ENCODE results near the gene LAMC2.
A peak's percentile ranks its signal among the peaks of the same experiment; 100 is the strongest.

LAMC2 gene

DNA sequence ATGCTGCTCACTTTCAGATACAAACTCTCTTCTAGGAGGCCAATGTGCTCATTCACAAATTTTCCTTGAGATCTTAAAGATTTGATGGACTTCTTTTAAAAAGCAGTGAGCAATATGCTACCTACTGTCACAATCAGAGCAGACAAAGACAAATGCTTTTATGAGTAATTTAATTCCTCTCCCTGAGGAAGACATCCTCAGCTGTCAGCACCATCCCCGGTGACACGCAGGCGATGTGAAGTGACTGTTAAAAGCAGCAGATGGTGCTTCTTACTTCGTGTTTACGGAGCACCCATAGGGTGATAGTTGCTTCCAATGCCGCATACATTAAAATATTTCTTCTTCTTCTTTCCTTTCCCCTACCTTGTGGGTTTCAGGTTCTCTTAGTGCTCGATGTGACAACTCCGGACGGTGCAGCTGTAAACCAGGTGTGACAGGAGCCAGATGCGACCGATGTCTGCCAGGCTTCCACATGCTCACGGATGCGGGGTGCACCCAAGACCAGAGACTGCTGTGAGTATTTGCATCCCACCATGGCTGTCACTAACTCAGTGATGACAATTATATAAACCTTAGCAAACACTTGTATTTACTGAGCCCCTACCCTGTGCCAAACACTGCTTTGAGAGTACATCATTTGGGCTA, 29.1 kb downstream of the LAMC2 start:
- no peak for DNase-seq

DNA sequence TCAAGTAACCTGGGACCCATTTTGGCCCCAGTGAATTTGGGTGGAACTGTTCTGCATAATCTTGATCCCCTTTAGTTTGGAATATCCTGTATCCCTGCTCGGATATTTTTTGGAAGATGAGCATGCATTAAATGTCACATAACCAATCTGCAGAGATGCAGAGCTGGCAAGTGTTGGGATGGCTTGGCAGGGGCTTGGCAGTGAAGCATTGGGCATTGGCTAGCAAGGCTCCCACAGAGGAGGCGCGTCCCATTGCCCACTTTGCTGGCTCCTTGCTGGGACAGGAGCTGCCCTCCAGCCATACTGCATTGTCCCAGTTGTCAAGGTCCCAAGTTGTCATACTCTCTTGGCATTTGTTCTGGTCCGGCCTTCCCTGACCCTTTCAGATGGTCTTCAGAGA, 29.9 kb downstream of the LAMC2 start:
- no peak for DNase-seq

DNA sequence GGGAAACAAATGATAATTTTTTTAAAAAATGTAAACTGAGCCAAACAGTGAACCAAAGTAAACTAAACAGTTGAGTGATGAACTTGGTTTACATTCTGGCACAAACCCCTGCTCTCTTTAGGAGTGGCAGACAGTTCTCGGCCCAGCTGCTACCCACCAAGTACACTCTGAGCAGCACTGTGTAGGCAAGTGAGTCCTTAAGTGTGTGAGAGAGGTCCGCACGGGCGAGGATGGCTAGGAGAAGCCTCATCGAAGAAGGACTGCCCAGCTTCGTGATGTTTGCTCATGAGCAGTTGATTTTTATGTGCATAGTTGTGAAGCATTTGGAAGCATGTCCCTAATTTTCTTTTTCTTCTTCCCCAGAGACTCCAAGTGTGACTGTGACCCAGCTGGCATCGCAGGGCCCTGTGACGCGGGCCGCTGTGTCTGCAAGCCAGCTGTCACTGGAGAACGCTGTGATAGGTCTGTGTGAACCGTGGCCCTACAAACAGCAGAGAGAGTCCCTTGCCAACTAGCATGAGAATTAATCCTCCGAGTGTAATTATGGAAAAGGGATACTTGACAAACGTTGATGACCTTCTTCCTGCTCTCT, 32.1 kb downstream of the LAMC2 start:
- no peak for DNase-seq

DNA sequence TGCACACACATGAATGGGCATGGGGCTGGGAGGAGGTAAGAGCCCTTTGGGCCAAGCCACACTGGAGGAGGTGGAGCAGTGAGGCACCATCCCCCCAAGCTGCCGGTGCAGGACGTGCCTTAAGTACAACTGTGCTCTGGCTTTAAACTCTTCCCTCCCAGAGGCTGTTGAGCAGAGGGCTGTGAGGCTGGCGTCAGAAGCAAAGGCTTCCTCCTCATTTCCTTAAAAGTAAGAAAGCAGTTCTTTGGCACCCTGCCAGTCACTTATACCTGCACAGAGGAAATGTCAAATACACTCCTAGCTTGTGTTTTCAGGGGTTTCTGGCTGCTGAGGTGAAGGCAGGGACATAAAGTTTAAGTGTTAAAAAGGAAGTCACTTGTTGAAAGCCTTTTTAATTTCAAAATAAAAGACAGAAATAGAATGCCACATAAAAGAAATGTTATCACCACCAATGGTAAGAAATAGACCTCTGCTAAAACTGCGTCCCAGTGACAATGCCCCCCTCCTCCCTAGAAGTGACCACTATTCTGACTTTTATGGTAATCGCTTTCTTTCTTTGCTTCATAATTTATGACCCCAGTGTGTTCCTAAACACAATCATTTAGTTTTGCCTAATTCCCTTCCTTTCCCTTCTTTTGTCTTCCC, 33.0 kb downstream of the LAMC2 start:
- DNase-seq, result peak; percentile 2

DNA sequence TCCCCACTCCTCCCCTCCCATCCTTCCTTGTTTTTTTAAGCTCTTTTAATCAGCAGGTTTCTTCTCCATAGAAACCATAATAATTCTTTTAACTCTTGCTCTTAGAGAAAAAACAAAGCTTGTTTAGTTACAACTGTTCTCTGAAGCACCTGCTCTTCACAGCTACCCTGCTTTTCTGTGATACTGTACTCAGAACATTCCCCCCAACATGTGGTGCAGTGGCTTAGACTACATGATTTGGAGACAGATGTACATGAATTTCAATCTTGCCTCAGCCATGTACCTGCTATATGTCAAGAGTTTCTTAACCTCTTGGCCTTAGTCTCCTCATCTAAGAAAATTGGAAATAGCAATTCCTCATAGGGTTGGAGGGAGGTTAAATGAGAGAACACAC, 33.5 kb downstream of the LAMC2 start:
- DNase-seq, result no peak

DNA sequence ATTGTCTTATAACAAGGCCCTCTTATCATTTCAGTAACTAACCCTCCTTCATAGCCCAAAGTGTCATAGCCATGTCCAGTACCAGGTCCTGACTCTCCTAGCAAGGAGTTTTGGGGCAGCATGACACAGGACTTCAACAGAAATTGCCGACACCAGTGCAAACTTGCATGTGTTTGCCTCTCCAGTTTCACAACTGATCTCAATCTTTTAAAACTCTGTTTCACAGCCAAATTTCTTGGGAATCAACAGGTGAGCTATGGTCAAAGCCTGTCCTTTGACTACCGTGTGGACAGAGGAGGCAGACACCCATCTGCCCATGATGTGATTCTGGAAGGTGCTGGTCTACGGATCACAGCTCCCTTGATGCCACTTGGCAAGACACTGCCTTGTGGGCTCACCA, 36.8 kb downstream of the LAMC2 start:
- no peak for DNase-seq

DNA sequence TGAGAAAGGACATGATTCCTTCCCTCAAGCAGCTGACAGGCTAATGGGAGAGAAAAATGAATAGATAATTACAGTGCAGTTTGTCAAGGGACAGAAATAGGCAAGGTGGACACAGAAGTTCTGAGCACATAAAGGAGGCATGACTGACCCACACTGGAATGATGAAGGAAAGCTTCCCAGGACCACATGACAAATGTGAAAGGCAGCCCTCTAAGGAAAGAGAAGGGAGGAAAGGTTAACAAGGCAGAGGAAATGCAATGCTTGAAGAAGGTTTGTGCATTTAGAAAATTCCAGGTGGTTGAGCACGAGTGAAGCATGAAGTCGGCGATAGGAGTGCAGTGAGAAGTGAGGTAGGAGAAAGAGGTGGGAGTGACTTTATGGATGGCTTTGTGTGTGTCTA, 37.4 kb downstream of the LAMC2 start:
- DNase-seq, result no peak

DNA sequence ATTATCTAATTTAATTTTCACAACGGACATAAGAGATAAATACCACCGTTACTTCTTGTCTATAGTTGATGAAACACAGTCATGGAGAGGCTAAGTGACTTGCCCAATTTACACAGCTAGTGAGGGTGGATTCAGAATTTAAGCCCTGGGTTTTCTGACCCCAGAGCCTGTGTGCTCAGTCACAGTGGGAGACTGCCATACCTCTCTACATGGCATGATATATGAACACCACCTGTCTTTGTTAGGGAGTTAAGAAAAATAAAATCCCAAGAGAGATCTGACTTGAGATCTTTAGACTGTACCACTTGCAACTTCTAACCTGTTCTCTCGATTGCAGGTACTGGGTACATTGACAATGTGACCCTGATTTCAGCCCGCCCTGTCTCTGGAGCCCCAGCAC, 40.3 kb downstream of the LAMC2 start:
- DNase-seq, result no peak

DNA sequence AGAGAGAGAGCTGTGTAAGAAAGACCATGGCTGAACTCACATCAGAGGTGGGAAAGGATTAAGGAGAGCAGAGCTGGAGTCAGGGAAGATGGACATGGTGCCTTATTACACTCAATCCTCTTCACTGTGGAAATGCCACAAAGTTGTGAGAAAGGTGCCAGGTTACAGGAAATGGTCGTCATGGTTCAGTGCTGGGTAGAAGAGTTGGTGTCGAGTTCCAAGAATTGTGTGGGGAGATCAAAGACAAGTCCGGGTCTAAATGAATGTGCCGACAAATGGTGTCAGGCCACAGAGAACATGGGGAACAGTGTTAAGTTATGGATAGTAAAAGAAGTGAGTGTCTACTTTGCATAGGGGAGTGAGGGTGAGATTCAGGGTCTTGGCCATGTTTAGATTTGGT, 40.9 kb downstream of the LAMC2 start:
- DNase-seq, result no peak

DNA sequence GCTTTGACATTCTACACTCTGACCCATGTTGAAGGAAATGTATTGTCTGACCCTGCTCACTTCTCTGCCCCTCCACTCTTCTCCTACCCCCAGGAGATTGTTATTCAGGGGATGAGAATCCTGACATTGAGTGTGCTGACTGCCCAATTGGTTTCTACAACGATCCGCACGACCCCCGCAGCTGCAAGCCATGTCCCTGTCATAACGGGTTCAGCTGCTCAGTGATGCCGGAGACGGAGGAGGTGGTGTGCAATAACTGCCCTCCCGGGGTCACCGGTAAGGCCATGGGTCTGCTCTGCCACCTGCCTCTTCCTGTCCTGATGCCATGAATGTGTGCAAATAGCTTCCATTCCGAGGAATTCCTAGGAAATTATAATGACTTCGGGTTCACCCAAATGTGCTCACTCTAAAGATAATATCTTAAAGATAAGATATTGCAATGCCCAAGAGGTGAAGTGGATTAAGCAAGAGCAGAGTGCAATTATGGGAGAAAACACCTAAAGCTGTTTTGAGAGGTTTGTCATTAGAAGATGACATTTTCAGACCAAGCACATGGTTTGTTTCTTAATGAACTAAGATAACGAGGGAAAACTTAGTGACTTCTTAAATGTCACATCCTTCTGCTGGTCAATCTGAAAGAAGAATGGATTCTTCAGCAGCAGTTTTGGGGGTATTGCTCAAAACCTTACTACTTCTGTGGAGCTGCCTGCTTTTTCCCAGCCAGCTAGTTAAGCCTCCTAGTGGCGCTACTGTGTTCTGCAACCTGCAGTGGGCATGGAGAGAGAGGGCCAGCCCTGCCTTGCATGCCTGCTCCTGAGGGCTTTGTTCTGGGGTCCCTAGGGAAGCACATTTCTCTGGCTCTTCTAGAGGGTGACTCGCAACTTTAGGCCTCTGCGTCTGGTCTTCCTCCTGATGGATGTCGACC, 41.6 kb downstream of the LAMC2 start:
- peak; percentile 7 for DNase-seq

DNA sequence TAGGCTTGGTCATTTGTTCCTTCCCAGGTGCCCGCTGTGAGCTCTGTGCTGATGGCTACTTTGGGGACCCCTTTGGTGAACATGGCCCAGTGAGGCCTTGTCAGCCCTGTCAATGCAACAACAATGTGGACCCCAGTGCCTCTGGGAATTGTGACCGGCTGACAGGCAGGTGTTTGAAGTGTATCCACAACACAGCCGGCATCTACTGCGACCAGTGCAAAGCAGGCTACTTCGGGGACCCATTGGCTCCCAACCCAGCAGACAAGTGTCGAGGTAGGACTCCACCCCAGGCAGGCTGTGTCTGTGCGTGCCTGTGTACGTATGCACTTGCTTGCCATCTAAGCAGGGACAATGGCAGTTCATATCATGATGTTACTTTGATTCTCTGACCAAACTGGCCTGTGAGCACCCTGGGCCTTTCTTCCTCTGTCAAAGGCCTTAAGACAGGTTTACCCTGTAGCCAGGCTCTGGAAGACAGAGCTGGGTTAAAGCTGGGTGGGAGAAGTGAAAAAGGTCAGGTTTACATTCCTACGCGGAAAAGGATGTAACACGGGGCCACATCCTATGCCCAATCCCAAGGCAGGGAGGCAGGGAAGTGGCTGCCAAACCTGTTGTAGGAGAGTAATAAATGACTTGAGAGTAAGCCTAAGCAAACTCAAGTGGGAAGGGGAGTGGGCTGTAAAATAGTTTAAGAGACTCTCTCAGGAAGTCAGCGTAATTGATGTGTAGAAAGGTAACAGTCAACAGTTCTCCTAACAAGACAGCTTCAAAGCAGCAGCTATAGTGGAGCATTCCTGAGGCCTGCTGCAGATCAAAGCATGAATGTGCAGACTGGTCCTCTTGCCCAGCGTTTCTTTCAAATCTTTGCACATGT, 42.5 kb downstream of the LAMC2 start:
- no peak for DNase-seq

DNA sequence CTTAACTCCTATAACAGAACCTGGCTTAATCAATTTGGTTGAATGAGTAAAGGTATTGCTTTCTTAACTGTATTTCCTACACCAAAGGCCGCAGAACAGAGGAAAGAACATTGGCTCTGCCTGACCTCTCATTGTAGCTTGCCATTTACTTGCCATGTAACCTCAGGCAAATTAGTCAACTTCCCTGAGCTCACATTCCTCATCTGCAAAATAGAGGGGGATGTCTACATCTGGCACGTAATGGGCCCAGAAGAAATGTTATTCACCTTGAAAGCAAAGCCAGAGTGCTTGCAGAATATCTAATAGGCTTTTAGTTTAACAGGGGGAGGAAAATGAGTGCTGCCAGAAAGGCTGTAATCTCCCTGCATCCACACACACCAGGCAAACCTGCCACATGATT, 44.3 kb downstream of the LAMC2 start:
- no peak for DNase-seq

DNA sequence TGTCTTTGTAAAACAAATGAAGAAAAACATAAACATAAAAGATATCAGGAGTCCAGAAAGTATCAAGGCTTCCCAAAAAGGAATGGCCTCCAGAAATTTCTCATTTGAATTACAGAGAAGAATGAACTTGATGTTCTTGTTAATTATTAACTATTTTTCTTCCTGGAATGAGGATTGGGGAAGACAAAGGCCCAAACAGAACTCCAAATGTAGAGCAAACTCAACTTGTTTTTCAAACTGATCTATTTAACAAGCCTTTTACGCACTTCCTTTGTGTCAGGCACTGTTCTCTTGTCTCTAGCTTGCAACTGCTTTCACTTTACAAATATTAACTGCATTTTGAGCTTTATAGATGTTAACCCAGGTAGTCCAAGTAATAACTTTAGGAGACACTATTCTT, 45.5 kb downstream of the LAMC2 start:
- DNase-seq, result no peak

DNA sequence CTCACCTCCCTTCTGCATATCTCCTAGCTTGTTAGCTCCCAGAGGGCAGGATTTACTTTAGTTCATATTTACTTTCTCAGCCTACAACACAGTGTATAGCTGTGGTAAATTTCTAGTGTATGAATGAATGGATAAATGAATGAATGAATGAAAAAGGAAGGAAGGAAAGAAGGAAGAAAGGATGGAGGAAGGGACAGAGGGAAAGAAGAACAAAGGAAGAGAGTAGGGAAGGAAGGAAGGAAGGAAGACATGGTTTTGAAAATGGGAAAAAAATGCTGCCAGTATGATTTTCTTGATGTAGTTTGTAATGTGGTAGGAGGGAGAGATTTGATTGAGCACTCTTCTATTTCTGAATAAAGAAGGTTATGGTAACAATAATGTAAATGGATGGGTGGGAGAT, 47.0 kb downstream of the LAMC2 start:
- DNase-seq, result no peak

DNA sequence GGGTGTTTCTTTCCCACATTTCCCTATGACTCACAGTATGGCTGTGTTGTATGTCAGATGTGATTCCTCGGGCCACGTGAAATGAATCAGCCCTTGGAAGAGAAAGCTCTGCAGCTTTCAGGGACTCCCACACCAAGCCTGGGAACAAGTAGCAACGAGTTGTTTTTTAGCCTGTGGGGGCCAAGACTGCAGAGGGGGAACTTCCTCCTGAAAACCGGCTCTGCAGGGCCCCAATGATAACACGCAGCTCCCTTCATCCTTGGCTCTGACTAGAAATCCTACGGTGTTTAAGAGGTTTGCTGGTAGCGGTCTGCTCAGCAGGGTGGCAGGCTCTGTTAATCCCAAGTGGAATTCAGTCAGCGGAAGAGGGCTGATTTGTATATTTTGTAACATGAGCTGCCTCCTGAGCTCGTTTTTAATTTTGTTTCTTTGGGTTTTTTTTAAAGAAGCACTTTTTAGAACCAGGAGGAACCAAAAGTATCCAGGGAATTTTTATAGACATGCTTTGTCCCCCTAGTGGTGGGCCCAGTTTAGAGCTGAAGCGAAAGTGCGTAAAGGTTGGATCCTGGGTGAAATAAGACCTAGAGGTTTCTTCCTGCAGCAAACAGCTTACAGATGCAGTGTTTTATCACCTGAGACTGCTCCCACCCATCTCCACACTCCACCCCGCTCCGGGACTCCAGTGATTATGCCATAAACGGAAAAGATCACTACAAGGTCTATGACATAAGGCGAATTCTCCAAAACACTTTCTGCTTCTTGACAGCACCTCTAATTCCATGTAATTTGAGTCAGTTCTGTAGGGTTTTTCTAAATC, 48.8 kb downstream of the LAMC2 start:
- no peak for DNase-seq

DNA sequence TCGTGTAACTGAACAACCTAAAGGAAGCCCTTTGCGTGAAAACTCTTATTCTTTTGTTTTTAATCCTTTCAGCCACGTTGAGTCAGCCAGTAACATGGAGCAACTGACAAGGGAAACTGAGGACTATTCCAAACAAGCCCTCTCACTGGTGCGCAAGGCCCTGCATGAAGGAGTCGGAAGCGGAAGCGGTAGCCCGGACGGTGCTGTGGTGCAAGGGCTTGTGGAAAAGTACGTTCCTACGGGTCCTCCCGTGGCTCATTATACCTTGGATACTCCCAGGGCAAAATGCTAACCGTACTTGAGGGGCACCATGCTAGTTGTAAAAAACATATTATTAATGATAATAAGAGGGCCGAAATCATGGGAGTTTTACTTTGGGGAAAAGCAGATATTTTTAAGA, 49.4 kb downstream of the LAMC2 start:
- DNase-seq, result no peak

DNA sequence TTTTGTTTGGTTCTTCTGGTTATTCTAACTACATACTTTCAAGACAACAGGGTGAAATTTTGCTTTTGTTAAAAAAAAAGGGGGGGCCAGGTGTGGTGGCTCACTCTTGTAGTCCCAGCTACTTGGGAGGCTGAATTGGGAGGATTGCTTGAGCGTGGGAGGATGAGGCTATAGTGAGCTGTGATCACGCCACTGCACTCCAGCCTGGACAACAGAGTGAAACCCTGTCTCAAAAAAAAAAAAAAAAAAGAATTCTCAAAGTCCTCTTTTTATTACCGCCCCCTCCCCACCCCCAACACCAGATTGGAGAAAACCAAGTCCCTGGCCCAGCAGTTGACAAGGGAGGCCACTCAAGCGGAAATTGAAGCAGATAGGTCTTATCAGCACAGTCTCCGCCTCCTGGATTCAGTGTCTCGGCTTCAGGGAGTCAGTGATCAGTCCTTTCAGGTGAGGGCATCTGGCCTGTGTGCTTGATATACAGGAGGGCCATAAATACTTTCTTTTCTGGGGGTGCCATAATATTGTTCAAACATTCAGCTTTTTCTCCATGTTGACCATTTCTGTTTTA, 50.2 kb downstream of the LAMC2 start:
- DNase-seq, result no peak

DNA sequence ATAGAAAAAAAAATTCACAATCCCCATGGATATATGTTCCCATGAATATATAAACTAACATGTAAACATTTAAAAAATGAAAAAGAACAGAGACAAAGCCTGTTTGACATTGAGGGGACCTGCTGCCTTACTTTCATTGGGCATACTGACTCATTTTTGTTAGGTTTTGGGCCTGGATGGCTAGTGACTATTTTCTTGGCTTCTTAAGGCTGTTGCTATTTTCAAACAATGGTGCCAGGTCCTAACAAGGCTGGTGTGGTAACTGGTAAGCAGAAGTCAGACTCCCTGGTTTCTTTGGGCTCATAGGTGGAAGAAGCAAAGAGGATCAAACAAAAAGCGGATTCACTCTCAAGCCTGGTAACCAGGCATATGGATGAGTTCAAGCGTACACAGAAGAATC, 51.0 kb downstream of the LAMC2 start:
- DNase-seq, result no peak

DNA sequence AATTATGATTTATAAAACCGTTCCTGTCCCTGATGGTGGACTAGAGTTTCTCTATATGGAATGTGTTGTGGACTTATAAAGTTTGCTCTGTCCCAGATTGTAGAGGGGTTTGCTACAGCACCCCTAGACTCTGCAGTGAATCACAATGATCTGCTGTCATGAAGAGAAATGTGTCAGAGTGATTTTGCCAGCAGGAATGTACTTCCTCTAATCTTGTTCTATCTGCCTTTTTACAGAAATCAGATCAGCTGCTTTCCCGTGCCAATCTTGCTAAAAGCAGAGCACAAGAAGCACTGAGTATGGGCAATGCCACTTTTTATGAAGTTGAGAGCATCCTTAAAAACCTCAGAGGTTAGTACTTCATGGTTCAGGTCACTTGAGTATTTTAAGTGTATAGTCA, 52.0 kb downstream of the LAMC2 start:
- DNase-seq, result no peak

DNA sequence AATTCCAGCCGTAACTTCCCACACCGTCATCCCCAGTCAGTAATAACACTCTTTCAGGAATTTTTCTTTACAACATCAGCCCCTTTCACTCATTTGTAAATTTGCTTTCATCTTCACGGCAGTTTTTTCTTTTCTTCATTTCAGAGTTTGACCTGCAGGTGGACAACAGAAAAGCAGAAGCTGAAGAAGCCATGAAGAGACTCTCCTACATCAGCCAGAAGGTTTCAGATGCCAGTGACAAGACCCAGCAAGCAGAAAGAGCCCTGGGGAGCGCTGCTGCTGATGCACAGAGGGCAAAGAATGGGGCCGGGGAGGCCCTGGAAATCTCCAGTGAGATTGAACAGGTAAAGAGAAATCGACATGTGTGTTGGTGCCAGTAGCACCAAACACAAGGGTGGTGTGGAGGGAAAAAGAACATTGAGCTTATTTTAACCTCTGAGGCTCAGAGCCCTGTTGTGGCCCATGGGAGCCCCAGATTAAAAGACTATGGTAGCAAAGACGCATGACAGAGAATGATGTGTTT, 53.2 kb downstream of the LAMC2 start:
- no peak for DNase-seq

Data from activated naive CD4-positive, alpha-beta T cell treated with Interleukin-2 at 50 U/mL for 16 hours (primary cell).